Pons (tissue), 1 donor: Measurements from ENCODE around the gene TRDMT1.

ENCODE experiments used
- DNase-seq: peaks from one replicate; pipeline ENCODE4 v3.0.0-alpha.2; 2016; ENCODE audit warnings: low spot score

Gene TRDMT1

GRCh38 chr10:17175551-17175950 lies 25.9 kb downstream of the TRDMT1 start:
- no peak for DNase-seq

- no peak for DNase-seq
Measured at GRCh38 chr10:17174626-17175025, 26.8 kb downstream of the TRDMT1 start.

GRCh38 chr10:17171141-17171641 lies 30.3 kb downstream of the TRDMT1 start:
- no peak for DNase-seq

DNA sequence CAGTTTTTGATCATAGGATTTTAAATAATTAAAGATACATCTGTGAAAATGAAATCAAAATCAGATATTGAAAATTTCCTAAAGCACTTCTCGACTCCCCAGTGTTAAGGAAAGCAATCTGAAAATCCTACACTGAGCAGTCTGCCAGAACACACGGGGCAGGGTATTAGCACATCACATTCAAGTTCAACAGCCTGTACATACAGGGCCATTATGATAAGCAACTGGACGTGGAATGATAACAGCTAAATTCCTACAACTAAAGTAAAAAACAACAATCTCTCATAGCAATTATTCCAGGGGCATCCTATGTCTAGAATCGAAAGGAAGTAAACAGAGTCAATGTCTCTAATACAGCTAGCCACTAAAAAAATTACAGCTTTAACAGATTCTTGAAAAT lies 31.7 kb downstream of the TRDMT1 start:
- DNase-seq, result no peak

GRCh38 chr10:17166699-17167098 lies 34.8 kb downstream of the TRDMT1 start:
- DNase-seq, result no peak

- DNase-seq, result no peak
Measured at GRCh38 chr10:17162828-17163227, 38.6 kb downstream of the TRDMT1 start.

DNA sequence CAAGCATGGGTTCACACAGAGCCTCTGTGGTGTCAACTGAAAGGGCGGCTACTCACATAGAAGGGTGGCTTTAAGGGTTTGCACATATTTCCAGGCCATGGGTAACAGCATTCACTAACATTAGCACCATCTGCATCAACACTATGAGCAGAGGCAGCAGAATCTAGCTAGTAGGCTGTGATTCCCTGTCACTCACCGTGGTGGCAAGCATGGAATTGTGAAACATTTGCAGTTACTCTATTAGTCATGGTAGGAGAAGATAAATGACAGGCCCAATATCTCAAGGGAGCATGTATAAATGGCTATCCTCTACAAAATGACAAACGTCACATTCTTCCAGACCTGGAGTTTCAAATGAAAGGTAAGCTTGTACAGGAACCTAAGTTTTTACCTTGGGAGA lies 39.7 kb downstream of the TRDMT1 start:
- no peak for DNase-seq

DNA sequence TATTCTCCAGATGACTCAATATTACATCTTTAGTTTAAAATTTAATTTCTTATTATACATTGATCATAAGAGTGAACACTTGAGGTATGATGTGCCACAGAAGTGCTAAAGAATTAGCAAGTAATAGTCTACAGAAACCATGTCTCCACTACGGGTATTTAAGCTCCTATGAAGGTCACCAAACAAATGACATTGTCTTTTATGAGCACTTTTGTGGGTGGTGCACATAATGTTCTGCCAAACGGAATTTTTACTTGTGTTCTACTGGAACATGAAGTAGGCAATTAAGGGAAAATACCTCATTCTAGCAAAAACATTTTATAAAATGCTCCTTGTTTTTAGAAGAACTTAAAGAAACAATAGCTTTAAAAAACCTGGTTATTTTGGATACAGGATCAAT lies 44.4 kb downstream of the TRDMT1 start:
- DNase-seq, result no peak

- no peak for DNase-seq
Measured at GRCh38 chr10:17155826-17156225, 45.6 kb downstream of the TRDMT1 start.

GRCh38 chr10:17154116-17154515 lies 47.4 kb downstream of the TRDMT1 start:
- no peak for DNase-seq

GRCh38 chr10:17153321-17153720 lies 48.2 kb downstream of the TRDMT1 start:
- no peak for DNase-seq

DNA sequence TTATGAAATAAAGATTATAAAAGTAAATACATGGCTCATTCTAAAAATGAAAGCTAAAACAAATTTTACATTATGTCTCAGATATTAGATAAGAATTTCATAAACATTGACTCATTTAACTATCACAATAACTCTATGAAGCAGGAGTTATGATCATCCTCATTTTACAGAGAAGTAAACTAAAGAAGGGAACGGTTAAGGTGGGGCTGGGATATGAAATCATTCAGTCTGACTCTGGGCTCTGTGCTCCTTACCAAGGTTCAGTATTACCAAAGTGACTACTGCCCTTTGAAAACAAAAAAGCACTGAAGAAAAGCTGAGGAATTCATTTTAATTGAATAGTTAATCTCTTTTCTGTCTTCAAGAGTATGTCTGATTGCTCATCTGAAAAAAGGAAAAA lies 49.8 kb downstream of the TRDMT1 start:
- no peak for DNase-seq

GRCh38 chr10:17147884-17148489 lies 53.5 kb downstream of the TRDMT1 start:
- DNase-seq, result no peak

DNA sequence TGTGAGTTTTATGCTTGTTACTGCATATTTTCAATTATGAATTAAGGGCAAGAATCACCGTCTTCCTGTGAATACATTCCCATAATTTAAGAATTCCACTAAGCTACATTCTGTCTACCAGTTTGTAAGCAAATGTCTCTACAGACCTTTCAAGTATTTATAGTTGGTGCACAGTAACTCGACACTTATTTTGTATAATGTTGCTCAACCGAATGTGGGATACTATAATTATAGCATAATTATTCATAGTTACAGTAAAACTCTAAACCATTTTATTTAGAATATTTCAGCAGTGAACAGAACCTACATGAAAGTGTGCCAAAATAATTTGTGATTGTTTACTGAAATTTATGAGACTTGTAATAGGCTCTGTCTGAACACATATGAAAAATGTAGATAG lies 54.6 kb downstream of the TRDMT1 start:
- no peak for DNase-seq

DNA sequence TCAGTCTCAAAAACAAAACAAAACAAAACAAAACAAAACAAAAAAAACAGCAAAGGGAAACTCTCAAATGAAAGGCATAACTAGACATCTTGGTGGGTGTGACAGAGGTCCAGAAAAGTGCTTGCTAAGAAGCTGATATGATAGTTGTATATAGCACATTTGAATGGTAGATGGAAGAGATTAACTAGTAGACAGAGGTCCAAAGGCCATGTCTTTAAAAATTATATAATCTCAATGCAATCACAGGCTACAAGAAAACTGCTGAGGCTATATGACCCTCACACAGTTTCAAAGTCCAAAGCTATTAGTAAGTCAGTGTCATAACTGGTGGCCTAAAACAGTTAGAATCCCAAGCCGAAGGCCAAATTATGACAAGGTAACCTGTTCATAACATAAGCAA lies 56.2 kb downstream of the TRDMT1 start:
- no peak for DNase-seq

DNA sequence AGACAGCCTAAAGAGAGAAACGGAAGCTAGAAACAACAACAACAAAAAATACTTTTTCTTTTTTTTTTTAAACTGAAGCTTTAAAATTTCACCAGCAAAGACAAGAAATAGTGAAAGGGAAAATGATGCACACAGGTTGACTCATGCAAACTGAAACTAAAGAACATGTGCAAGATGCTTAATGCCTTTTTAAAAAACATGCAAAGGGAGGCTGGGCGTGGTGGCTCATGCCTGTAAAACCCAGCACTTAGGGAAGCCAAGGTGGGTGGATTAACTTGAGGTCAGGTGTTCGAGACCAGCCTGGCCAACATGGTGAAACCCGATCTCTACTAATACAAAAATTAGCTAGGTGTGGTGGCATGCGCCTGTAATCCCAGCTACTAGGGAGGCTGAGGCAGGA lies 56.7 kb downstream of the TRDMT1 start:
- no peak for DNase-seq

DNA sequence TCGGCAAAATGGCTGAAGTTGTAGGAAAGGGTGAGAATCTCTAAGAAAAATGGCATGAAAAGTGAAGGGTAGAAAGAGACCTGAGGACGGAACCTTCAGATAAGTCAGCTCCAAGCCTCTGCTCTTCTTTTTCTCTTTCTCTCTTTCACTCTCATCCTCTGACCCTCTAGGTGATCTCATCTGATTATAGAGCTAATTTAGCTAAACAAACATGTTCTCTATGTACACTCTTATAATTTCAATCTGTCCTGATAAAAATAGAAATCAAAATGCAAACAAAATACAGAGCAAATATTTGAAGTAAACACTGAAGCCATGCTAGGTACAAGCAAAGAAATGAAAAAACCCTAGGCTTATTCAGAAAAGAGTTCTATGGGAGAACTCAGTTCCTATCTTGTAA lies 57.4 kb downstream of the TRDMT1 start:
- no peak for DNase-seq

DNA sequence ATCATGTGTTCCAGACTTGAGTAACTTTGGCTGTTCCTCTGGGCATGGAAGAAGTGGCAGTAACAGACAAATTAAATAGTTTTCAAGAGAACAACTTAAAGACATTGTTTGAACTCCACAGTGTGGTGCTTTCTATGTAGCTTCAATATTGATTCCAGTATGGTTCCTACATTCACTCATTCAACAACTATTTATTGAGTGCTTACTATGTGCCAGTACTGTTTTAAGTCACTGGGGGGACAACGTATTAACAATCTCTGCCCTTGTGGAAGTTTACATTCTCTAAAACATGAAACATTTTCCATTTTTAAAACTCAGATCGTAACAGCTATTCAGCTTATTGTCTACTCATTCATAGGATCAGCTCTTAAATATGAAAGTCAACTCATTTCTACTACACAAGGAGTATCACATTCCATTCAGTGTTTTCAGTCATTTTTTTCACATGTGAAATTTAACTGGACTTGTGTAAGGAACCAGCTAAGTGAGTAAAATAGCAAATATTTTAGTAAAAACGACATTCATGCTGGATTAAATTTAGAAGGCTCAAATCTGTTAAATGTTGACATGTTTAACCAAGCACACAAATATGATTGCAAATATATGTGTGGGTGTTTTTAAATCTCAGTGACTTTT lies 58.3 kb downstream of the TRDMT1 start:
- no peak for DNase-seq

GRCh38 chr10:17141504-17142229 lies 59.8 kb downstream of the TRDMT1 start:
- DNase-seq, result no peak

- DNase-seq, result no peak
Measured at GRCh38 chr10:17140386-17140761, 61.1 kb downstream of the TRDMT1 start.

- DNase-seq, result no peak
Measured at GRCh38 chr10:17138460-17139042, 62.9 kb downstream of the TRDMT1 start.

- no peak for DNase-seq
Measured at GRCh38 chr10:17134737-17135260, 66.7 kb downstream of the TRDMT1 start.

GRCh38 chr10:17134282-17134681 lies 67.2 kb downstream of the TRDMT1 start:
- DNase-seq, result no peak
